Activated CD8-positive, alpha-beta memory T cell treated with anti-CD3 and anti-CD28 coated beads for 24 hours (primary cell): ENCODE data around the gene CNKSR3.

ENCODE experiments used
- DNase-seq: peaks from one replicate; pipeline ENCODE4 v3.0.0-alpha.2; 2020

The CNKSR3 gene

DNA sequence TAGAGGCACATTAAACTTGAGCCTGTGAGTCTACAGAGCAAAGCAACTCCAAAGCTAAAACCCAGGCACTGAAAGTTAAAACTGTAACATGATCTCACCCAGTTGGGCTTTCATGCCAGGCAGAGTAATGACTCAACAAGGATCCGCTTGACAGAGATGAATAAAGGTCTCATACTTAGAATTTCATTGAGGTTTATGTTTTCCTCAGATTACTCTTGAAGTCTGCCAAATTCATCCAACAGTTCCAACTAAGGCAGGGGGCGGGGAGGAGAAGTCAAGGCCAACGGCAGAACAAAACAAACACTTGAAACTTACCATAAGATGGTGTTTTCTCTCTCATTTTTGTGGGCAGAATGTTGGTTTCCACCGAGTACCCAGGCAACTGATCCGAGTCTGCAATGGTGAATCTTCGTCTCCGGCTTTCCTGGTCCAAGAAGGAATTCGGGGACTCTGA is 99.8 kb downstream of the CNKSR3 start:
- no peak for DNase-seq

DNA sequence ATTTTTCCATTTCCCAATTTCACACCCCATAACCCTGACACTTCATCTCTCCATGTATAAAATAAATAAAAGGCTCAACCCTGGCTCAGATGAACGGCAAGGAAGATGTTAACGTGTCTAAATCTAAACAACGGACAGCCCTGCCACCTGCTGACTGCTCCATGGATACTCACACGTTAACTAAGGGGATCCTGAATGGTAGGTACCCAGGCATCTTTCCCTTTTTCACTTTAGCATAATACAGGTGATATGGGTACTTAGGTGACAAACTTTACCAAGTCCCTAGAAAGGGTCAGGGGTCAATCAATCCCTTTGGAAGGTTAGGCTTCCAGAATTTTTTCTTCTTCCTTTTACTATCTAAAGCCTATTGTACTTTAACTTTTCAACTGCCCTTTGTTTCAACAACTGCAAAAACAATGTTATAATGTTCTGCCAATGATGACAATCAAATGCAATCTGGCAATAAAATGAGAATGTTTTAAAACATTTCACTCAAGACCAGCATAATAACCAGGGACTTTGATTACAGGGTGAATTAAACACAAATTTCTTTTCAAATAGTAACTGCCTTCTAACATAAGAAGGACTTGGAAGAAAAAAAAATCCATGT is 101.5 kb downstream of the CNKSR3 start:
- DNase-seq, result no peak

DNA sequence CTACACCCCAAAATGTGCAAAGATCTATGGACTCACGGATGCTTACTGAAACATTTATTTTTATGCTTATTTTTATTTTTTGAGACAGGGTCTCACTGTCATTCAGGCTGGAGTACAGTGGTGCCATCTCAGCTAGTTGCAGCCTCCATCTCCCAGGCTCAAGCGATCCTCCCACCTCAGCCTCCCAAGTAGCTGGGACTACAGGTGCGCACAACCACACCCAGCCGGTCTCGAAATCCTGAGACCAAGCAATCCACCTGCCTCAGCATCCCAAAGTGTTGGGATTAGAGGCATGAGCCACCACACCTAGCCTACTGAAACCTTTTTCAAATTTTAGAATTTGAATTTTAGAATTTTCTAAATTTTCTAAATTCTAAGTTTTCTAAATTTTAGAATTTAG is 103.0 kb downstream of the CNKSR3 start:
- no peak for DNase-seq

DNA sequence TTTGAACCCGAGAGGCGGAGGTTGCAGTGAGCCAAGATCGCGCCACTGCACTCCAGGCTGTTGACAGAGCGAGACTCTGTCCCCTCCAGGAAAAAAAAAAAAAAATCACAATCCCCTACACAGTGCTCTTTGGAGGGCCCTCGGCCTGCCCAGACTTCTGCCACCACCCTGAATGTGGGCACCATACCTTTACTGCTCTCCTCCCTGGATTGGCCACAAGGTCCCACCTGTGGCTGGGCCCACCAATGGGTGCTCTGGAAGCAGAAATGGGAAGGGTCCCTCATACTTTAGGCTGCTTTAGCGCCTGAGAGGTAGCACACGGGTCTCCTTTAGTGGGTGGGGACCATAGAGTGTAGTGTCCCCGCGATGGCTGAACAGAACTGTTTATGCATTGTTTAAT is 103.6 kb downstream of the CNKSR3 start:
- no peak for DNase-seq

DNA sequence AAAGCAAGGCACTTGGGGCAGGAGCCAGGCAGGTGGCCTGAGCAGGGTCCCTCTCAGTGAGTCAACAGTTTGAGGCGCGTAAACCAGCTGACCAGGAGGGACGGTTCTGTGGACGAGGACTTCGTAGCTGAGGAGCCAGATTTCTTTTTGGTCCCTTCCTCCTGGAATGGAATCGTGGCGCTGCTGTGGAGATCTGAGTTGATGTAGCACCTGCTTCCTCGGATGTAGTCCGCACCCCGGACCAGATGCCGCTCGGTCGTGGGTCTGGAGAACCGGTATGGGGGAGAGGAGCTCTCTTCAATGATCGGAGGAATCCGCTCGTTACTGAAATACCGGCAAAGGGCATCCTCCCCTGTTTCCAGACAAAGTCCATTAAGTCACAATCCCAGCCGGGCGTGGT is 104.2 kb downstream of the CNKSR3 start:
- no peak for DNase-seq

DNA sequence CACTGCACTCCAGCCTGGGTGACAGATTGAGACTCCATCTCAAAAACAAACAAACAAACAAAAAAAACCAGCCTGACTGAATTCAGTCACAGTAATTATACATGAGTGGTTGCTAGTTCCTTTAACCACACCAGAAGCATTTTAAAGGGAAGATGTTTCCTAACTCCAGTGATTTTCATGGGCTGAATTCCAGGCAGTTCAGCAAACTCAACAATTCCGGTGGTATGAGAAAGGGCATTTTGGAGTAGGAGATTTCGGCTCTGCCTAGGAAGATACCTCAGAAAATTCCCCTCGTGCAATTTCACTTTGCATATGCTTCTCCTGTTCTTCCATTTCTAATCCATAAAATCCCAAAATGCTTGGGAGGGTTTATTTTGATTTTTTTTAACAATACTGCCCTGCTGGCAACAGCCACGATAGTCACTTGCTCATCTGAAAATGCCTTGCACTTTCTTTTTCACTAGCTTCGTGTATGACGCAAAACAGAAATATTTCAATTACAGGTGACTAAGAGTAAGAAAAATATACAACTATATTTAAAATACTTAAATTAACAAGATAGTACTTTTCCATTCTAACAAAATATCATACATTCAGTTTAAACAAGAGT is 105.6 kb downstream of the CNKSR3 start:
- DNase-seq, result no peak

DNA sequence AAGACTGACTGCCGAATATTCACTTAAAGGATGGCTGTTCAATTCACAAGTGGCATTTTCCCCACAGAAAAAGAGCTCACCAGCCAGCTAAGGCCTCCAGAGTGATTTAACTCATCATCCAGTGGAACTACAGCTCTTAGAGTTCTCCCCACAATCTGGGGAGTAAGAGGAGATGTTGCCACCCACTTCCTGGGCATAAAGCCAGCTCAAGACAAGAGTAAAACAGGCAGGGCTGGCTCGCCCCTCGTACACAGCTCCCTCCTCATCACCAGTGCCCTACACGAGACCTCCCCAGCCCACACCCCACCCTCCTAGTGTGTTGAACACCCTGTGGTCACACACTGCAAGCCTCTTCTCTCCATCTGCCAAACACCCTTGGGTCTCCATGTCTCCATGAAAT is 106.7 kb downstream of the CNKSR3 start:
- DNase-seq, result no peak

DNA sequence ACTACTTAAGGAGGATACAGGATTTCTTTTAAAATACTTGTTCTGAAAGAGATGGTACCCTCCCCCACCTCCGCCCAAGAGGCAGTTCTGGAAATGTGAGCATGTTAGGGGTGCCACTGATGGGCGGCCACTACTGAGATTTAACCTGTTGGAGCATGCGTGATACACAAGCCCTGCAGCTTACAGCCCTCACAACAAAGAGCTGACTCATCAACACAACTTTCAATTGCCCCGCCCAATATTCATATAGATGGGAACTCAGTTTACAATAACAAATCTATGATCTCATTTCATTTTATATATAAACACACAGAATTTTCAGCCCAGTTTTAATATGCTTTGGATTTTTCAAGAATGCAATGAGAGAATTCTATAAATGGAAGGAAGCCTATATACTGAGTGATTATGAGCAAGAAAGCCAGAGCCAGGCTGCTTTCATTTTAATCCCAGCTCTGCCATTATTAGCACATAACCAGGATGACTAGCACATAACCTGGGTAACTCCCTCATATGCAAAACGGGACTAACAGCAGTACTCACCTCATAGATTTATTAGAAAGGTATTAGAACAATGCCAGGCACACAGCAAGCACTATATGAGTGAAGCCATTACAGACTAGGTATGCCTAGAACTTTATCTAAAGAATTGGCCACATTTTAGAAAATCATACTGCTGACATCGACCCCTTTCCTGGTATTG is 108.3 kb downstream of the CNKSR3 start:
- no peak for DNase-seq

DNA sequence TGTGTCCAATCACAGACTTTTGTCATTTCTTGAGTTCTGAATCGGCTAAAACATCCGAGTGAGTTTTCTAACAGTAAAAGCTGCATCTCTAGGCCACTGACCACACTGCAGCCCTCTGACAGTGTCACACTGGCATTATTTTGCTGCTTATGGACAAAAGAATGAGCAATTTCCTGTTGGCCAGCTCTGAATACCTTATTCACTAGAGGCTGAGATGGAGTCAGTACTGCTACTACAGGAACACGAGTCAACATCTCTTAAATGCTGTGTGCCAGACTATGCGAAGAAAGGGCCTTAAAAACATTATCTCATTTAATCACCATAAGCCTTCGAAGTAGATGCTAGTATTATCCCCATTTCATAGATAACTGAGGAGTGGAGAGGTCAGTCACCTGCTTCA is 111.4 kb downstream of the CNKSR3 start:
- DNase-seq, result no peak

DNA sequence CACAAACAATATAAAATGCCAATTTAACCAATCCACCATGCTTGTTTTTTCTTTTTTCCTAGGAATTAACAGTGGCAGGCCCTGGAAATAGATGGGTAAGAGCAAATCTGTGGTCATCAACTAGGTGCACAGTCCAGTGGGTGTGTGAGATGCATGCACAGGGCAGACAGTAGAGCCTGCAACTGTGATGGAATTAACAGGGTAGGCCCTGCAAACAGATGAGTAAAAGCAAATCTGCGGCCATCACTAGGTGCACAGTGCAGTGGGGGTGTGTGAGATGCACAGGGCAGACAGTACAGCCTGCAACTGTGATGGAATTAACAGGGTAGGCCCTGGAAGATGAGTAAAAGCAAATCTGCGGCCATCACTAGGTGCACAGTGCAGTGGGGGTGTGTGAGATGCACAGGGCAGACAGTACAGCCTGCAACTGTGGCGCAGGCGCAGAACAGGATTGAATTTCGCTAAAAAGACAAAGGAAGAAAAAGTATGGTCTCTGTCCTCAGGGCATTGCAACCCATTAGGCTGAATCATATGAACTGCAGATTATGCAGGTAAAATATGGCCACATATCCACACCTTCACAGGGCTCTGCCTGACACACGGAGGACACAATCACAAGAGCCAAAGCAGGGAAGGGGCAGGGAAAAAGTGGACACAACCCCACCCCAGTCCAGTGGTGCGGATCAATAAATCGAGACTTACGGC is 112.8 kb downstream of the CNKSR3 start:
- DNase-seq, result no peak

DNA sequence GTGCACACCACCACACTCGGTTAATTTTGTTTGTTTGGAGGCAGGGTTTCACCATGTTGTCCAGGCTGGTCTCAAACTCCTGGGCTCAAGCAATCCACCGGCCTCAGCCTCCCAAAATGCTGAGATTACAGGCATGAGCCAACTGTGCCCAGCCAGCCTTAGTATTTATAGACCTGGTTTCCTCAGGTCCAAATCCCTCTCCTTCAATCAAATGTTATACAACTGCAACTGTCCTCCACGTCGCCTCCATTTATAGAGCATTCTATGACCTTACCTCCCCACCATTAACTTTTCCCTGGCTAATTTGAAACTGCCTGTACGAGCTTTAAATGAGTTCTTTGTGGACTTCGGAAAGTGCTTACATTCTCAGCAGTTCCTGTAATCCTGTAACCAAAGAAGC is 114.6 kb downstream of the CNKSR3 start:
- no peak for DNase-seq

DNA sequence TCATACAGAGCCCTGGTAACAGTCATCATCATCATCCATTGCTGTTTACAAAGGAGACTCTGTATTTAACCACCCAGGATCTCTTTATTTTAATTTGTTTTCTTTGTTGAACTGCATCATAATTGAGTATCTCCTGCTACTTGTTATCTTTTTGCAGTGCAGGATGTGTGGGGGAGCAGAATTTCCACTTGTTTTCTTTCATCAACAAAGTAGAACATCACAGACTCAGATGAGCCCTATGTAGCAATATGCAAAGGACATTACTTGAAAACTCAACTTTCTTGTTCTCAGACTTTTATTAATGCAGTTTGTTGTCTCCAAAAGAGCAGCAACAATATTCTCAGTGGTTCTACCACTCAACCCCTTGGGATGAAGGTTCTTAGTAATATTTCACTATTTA is 115.2 kb downstream of the CNKSR3 start:
- DNase-seq, result no peak

DNA sequence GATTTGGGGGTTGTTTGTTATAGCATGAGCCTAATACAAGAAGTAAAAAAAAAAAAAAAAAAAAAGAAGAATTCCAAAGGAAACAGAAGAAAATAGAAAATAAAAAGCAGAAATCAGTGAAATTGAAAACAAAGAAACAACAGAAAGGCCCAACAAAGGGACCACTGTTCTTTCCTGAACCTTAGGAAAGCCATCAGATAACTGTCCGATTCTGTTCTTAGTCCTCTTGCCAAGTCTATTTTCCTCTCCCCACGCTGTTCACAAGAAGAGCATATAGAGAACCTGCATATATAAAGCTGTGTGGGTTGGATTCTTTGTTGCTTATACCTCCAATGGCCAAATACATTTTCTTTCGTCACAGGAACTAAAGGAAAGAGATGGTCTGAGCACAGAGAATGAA is 115.9 kb downstream of the CNKSR3 start:
- DNase-seq, result no peak

DNA sequence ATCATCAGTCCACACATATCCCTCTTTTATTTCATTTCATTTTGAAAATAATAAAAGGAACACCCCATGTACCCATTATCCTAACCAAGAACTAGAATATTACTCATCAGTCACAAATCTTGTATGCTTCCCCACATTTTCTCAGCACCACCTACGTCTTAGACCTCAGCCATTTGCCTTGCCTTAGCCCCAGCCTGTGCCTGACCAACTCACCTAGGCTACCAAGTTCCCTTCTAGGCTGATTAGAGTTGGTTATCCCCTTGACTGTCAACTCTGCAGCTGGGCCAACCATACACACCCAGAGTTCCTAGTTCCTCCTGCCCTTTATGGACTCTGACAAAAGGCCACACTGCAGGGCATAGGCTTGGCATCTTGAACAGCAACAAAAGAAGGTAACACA is 120.5 kb downstream of the CNKSR3 start:
- no peak for DNase-seq

DNA sequence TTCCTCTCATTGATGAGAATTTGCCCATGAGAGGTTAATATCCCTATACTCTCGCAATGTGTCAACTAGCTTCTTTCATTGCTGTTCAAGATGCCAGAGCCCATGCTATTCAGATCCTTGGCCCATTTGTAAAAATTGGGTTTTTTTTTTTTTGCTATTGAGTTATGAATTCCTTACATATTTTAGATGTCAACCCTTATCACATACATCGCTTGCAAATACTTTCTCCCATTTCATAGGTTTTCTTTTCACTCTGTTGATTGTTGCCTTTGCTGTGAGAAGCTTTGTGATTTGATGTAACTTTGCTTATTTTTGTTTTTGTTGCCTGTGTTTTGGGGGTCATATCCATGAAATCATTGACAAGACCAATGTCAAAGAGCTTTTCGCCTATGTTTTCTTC is 121.7 kb downstream of the CNKSR3 start:
- DNase-seq, result no peak

DNA sequence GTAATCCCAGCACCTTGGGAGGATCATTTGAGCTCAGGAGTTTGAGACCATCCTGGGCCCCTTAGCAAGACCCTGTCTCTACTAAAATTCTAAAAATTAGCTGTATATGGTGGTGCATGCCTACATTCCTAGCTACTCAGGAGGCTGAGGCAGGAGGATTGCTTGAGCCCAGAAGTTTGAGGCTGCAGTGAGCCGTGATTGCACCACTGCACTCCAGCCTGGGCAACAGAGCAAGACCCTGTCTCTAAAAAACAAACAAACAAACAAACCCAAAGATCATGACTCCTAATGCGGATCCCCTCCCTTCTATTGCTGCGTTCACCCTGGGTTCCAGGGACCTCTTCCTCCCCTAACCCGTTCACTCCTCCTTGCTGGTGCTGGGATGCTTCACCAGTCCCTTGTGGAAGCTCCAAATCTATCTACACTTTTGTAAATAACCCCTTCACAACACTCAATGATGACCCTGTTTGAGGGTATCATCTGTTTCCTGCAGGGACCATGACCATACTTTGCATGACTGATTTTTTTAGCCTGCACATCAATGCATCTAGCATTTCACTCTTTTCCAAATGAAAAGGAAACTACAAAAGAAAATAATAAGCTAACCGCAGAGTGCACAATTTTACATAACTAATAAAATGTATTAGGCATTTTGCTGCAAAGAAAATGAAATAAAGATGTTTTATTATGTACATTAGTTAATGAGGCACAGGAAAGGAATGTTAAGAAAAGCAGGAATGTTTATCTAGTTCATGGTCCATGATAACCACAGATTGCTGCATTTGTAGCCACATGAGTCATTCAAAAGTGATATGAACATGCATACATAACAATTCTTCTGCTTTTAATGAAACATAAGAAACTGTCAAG is 123.4 kb downstream of the CNKSR3 start:
- DNase-seq, result no peak

DNA sequence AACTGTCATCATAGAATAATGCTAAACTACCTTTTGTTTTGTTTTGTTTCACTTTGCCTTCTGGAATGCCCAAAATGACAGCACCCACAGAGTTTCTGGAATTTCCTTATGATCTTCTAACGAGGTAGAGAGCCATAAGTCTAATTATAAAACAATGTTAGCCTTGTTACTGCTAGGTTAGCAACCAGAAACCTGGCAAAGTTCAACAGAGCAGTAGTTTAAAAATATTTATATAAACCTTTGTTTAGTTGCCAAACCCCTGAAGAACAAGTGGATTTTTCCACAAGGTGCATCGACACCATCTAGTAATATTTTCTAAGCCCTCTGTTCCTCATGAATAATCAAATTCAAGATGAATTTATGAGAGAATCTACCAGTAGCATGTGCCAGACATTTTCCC is 126.3 kb downstream of the CNKSR3 start:
- no peak for DNase-seq

DNA sequence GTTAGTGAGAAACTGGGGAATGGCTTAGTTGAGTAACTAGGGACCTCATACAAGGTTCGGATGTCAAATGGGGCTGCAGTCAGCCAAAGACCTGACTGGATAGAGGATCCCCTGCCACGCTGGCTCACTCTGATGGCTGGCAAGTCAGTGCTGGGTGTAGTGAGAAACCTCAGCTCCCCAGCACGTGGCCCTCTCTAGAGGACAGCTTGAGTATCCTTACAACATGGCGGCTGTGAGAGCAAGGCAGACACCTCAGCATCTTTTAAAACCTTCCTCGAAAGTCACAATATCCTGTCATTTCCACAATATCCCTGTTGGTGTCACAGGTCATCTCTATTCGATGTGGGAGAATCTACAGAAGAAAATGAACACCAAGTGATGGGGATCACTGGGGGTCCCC is 127.2 kb downstream of the CNKSR3 start:
- DNase-seq, result no peak

DNA sequence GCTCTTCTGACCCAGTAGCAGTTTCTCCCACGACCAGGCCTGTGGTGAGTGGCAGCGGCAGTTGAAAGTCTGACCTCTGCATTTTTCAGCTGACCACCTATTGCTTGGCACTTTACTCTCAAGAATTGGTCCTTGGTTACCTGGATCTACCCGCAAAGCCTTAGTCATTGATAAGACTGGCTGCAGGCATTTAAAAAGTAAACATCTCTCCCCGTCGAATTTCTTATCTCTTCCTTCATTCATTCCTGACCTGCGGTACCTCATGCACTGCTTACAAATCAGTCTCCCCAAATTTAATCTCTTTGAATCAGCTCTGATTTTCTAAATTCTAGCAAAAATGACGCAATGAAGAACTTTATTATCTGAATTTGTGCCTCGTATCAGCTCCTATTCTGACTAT is 127.7 kb downstream of the CNKSR3 start:
- DNase-seq, result no peak

DNA sequence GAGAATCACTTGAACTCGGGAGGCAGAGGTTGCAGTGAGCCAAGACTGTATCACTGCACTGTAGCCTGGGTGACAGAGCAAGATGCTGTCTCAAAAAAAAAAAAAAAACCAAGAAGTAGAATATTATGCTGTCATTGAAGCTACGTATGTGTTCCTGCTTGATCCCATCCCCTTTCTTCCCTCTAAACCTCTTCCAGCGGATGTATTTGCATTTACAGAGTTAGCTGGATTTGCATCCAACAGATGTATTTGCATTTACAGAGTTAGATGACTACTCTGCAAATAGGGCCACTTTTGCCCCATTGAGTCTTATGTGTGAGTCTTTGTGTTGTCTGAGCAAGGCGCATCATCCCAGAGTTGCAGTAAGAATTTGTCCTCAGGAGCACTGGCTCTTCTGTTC is 128.9 kb downstream of the CNKSR3 start:
- no peak for DNase-seq

DNA sequence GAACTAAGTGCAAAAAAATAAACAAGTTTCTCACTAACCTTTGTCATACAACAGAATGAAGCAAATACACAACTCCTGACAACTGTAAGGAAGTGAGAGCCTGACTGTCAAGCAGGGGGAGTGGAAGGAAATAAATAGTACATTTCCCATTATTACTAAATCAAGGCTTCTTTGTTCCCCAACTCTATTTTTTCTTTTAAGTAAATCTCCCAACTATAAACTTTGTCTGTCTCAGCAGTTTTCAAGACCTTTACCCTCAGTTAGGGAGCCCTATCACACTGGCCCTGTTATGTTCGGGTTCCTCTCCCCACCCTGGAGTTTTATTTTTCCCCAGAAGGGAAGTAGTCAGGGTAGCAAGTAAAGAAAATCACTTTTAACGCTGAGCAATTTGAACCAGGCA is 129.7 kb downstream of the CNKSR3 start:
- no peak for DNase-seq

DNA sequence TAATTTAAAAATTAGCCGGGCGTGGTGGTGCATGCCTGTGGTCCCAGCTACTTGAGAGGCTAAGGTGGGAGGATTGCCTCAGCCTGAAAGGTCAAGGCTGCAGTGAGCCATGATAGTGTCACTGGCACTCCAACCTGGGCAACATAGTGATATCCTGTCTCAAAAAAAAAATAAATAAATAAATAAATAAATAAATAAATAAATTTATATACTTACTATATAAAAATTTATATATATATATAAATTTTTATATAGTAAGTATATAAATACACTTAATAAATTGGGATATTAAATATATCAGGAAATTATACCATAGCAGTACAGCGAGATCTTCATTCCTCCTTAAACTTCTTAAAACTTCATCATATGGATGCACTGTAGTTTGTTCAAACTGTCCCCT is 130.9 kb downstream of the CNKSR3 start:
- no peak for DNase-seq

DNA sequence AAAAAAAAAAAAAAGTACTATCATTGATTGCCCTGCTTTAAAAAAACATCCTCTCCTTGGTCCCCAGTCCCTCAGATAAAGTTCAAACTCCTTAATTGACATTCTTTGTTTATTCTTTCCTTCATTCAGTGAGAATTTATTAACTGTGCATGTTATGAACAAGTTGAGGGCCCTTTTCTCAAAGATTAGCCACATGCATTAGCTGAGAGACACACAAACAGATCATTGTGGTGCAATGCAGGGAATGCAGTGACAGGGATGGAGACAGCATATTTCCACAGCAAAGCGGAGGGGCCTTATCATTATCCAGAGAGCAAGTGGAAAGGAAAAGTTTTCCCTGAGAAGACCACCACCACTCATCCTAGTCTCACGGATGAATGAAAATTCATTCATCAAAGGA is 132.0 kb downstream of the CNKSR3 start:
- no peak for DNase-seq
